Liver (tissue), 9 donors: ENCODE results near the gene MFSD6. TPM values are rescaled to one million over a fixed set of nuclear protein-coding genes. Genes with fewer than 3 reads are reported as not detected.

Experiments used
- DNase-seq: peaks from one replicate; pipeline ENCODE4 v3.0.0-alpha.2; 2017; ENCODE audit warnings: low spot score
- H3K27ac ChIP-seq, 2 donors: one replicate each; pipeline ENCODE4 v1.7.0; 2013; ENCODE audit warnings: inconsistent platforms in 2 of 2, low read length in 2 of 2, control low read depth in 1 of 2, low read depth in 1 of 2, mild to moderate bottlenecking in 1 of 2
- H3K27me3 ChIP-seq, 4 donors: one replicate each; pipeline versions ENCODE4 v1.6.1 to v1.7.0; 2013; ENCODE audit warnings: low read length in 3 of 4, inconsistent platforms in 1 of 4, mild to moderate bottlenecking in 1 of 4, moderate library complexity in 1 of 4; ENCODE audit not compliant: control insufficient read depth in 4 of 4, insufficient read depth in 4 of 4
- H3K36me3 ChIP-seq, 4 donors: one replicate each; pipeline versions ENCODE4 v1.6.1 to v1.7.0; 2013; ENCODE audit warnings: low read length in 3 of 4, mild to moderate bottlenecking in 3 of 4, low read depth in 1 of 4, moderate library complexity in 1 of 4; ENCODE audit not compliant: control insufficient read depth in 4 of 4, insufficient read depth in 3 of 4
- H3K4me1 ChIP-seq, 4 donors: one replicate each; pipeline versions ENCODE4 v1.6.1 to v1.7.0; 2013; ENCODE audit warnings: low read length in 3 of 4, mild to moderate bottlenecking in 3 of 4, moderate library complexity in 1 of 4; ENCODE audit not compliant: control insufficient read depth in 4 of 4, insufficient read depth in 4 of 4
- H3K4me3 ChIP-seq, 3 donors: one replicate each; pipeline versions ENCODE4 v1.6.1 to v1.7.0; 2013; ENCODE audit warnings: low read length in 3 of 3, control low read depth in 1 of 3, low read depth in 1 of 3, mild to moderate bottlenecking in 1 of 3
- H3K9ac ChIP-seq, 2 donors: one replicate each; pipeline ENCODE4 v1.7.0; 2013; ENCODE audit warnings: low read length in 2 of 2, mild to moderate bottlenecking in 2 of 2, moderate library complexity in 2 of 2, control low read depth in 1 of 2, low read depth in 1 of 2
- H3K9me3 ChIP-seq, 4 donors: one replicate each; pipeline versions ENCODE4 v1.6.1 to v1.7.0; 2013; ENCODE audit warnings: low read length in 3 of 4; ENCODE audit not compliant: control insufficient read depth in 4 of 4
- EGR1 ChIP-seq, 2 donors: IDR thresholded peaks; 2 replicates each; pipeline ENCODE4 v1.6.1; 2016 to 2018; ENCODE audit warnings: antibody characterized with exemption in 2 of 2, low read depth in 2 of 2
- FOXA1 ChIP-seq: IDR thresholded peaks from 2 replicates; pipeline ENCODE4 v1.6.1; 2016; ENCODE audit warnings: antibody characterized with exemption
- FOXA2 ChIP-seq: IDR thresholded peaks from 2 replicates; pipeline ENCODE4 v1.6.1; 2016; ENCODE audit warnings: antibody characterized with exemption
- GABPA ChIP-seq, 2 donors: IDR thresholded peaks in 1 of 2; conservative IDR thresholded peaks in 1 of 2; 2 replicates each; pipeline ENCODE4 v1.6.1; 2016; ENCODE audit warnings: antibody characterized with exemption in 2 of 2, mild to moderate bottlenecking in 1 of 2, moderate library complexity in 1 of 2
- HNF4G ChIP-seq: IDR thresholded peaks from 2 replicates; pipeline ENCODE4 v1.6.1; 2016; ENCODE audit warnings: antibody characterized with exemption
- JUND ChIP-seq, 2 donors: IDR thresholded peaks; 2 replicates each; pipeline ENCODE4 v1.6.1; 2016; ENCODE audit warnings: antibody characterized with exemption in 2 of 2
- NR2F2 ChIP-seq: IDR thresholded peaks from 2 replicates; pipeline ENCODE4 v1.6.1; 2016; ENCODE audit warnings: antibody characterized with exemption
- RAD21 ChIP-seq, 2 donors: IDR thresholded peaks; 2 replicates each; pipeline ENCODE4 v1.6.1; 2016; ENCODE audit warnings: antibody characterized with exemption in 2 of 2, mild to moderate bottlenecking in 2 of 2
- RXRA ChIP-seq, 2 donors: IDR thresholded peaks; 2 replicates each; pipeline ENCODE4 v1.6.1; 2017 to 2018; ENCODE audit warnings: antibody characterized with exemption in 2 of 2, mild to moderate bottlenecking in 1 of 2
- TAF1 ChIP-seq: conservative IDR thresholded peaks from 2 replicates; pipeline ENCODE4 v1.6.1; 2016; ENCODE audit warnings: antibody characterized with exemption, mild to moderate bottlenecking
- WGBS: extraction: QIAGEN DNeasy Blood & Tissue Kit; methylation state at CpG from one replicate; pipeline ENCODE4 v1.1.7; 2013; 5-methylcytosine and 5-hydroxymethylcytosine counted together
- polyA plus RNA-seq, 2 donors: library from polyadenylated mRNA; stranded (reverse) in 1 of 2; unstranded in 1 of 2; fragments of 200-250 nt in 1 of 2; fragments of >200 nt in 1 of 2; fragmentation: Nextera tagmentation in 1 of 2; extraction: Ambion mirVana in 1 of 2; gene quantifications; one replicate each; pipeline versions ENCODE4 v1.2.1 to v1.2.3, GENCODE V29; 2013 to 2015
- total RNA-seq, 2 donors: library from RNA; depleted of rRNA; stranded (reverse); fragments of >200 nt; gene quantifications; one replicate each; pipeline ENCODE4 v1.2.3, GENCODE V29; 2014
- TF ChIP-seq, protein P1 (sequence below): IDR thresholded peaks from 2 replicates; pipeline ENCODE4 v1.6.1; 2016; ENCODE audit warnings: antibody characterized with exemption
- TF ChIP-seq, protein P2 (sequence below): IDR thresholded peaks from 2 replicates; pipeline ENCODE4 v1.6.1; 2016; ENCODE audit warnings: antibody characterized with exemption, mild to moderate bottlenecking
- TF ChIP-seq, protein P3 (sequence below): fragments of 150-350 bp; IDR thresholded peaks from 2 replicates; pipeline ENCODE4 v1.5.1; 2017; ENCODE audit warnings: improper control_type of control experiment, low read depth, low read length; ENCODE audit not compliant: missing input control
- donor health status: healthy.
- donor health status: healthy.
- donor health status: healthy.
- donor health status: healthy.
- donor health status: healthy.

The MFSD6 gene
- total and polyA plus RNA-seq, 4 donors = 0.83 to 9.5 (median 2.4) TPM

DNA sequence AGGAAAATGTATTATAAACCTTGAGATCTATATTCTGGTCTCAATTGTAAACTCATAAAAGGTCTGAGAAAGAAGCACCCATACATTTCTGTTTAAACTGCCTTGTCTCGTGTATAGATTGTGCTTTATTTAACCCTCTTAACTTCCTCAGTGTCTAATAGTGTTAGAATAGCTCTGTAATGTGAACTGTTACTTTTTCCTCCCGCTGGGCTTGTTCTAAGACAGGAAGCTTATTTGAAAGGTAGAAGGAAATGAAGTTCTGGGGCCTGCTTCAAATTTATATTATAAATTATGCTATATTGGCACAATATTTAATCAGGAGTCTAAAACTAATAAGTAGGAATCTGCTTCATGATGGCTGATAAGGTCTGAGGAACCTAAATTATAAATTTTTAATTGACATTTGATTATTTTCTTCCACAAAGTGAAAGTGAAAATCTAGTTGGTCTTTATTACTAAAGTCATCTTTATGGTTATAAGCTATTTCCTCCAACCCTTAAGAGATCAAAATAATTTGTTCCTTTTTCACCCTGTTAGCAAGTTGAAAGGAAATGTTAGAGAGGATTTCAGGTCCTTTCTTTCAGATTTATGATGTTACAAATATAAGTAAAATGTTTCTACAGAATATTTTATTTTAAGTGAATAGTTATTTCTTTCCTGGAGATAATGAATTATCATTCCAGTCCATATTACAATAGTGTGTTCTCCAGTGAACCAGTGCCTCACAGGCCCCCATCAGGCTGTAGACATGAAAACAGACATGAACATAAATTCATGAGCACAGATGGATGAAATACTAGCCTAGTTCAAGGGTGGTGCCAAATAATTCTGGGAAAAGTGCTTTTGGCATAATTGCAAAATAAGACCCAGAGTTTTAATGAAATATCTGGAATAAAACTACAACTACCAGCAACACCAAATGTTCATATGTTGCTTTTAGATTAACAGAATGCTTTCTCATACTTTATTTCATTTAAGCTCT lies 7.9 kb downstream of the MFSD6 start:
- Histone ChIP-seq H3K9me3 (no peaks in the 10 kb centered on the region), H3K27ac (no peak overlapping the region), H3K4me3 (no peak overlapping the region), H3K36me3 (no peaks in the 10 kb centered on the region), H3K27me3 (no peaks in the 10 kb centered on the region), H3K4me1 (peaks cover 0 to 2% (median 0%) of the 10 kb centered on the region in 4 donors), H3K9ac (no peak overlapping the region)
- WGBS = 65% methylated on average over 2 of the region's 2 CpGs
- TF ChIP-seq FOXA2 = no peak
- no peak for TF ChIP-seq FOXA1
- no peak for DNase-seq

DNA sequence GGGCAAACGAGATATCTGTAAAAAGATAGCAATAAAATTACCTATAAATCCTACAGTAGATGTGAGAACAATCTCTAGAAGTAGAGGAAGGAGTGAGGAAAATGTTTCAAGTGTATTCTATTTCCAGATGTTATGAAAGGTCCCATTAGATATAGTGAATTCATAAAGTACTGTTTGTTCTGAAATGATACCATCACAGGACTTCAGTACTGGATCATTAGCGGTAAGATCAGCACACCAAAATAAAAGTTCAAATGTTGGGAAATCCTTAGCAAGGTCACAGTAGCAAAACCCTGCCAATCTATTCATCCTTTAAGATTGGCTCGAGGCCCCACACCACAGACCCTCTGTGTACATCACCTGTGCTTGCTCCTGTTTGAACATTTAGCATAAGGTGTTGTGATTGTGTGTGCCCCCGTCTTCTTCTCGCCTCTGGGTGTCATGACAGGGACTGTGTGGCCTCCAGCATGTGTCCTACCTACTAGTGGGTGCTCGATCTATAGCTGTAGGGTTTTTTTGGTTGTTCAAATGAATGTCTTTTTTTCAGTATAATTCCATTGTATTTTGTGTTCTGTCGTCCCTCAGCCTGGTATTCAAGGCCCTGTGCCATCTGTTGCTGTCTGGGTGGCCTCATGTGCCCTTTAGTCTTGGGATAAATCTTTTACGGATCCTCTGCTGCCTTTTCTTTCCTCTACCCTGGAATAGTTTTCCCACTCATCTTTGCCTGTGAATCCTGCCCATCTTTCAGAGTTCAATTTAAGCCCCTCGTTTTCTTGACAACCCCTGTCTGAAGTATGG lies 9.1 kb downstream of the MFSD6 start:
- H3K4me1 ChIP-seq = peaks cover 0 to 2% (median 0%) of the 10 kb centered on the region in 4 donors
- H3K27me3 ChIP-seq = no peaks in the 10 kb centered on the region
- 91% methylated on average over 9 of the region's 9 CpGs for WGBS
- no peak for TF ChIP-seq TAF1
- no peak for TF ChIP-seq GABPA (IDR thresholded peaks at IDR 0.05 in 1 of 2, conservative IDR thresholded peaks at IDR 0.05 in 1 of 2)
- no peak for TF ChIP-seq RXRA (IDR thresholded peaks at IDR 0.05)
- TF ChIP-seq RAD21 (IDR thresholded peaks at IDR 0.05) = no peak
- TF ChIP-seq, protein P1, sequence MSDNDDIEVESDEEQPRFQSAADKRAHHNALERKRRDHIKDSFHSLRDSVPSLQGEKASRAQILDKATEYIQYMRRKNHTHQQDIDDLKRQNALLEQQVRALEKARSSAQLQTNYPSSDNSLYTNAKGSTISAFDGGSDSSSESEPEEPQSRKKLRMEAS = no peak
- TF ChIP-seq, protein P2, sequence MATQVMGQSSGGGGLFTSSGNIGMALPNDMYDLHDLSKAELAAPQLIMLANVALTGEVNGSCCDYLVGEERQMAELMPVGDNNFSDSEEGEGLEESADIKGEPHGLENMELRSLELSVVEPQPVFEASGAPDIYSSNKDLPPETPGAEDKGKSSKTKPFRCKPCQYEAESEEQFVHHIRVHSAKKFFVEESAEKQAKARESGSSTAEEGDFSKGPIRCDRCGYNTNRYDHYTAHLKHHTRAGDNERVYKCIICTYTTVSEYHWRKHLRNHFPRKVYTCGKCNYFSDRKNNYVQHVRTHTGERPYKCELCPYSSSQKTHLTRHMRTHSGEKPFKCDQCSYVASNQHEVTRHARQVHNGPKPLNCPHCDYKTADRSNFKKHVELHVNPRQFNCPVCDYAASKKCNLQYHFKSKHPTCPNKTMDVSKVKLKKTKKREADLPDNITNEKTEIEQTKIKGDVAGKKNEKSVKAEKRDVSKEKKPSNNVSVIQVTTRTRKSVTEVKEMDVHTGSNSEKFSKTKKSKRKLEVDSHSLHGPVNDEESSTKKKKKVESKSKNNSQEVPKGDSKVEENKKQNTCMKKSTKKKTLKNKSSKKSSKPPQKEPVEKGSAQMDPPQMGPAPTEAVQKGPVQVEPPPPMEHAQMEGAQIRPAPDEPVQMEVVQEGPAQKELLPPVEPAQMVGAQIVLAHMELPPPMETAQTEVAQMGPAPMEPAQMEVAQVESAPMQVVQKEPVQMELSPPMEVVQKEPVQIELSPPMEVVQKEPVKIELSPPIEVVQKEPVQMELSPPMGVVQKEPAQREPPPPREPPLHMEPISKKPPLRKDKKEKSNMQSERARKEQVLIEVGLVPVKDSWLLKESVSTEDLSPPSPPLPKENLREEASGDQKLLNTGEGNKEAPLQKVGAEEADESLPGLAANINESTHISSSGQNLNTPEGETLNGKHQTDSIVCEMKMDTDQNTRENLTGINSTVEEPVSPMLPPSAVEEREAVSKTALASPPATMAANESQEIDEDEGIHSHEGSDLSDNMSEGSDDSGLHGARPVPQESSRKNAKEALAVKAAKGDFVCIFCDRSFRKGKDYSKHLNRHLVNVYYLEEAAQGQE = no peak
- no peaks in the 10 kb centered on the region for H3K36me3 ChIP-seq
- no peak for DNase-seq
- no peak overlapping the region for H3K27ac ChIP-seq
- H3K9ac ChIP-seq = no peak overlapping the region
- no peaks in the 10 kb centered on the region for H3K9me3 ChIP-seq
- H3K4me3 ChIP-seq = no peak overlapping the region

DNA sequence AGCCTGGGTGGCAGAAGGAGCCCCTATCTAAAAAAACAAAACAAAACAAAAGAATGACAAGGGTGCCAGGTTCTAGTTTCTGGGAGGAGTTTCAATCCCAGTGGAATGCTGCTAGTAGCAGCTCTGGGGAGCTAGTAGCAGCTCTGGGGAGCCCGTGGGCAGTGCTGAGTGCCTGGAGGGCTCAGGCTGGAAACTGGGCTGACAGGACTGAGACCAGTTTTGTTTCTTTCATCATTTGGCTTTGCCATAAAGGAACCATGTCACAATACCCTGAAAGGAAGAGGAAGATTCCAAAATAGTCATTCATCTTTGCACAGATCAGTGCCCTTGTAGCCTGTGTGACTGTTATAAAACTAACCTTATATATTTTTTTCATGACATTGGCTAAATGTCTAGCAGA lies 10.6 kb downstream of the MFSD6 start:
- WGBS = 96% methylated on average over 1 of the region's 1 CpG
- TF ChIP-seq NR2F2 (no peak), HNF4G (no peak), JUND (IDR thresholded peaks at IDR 0.05) (no peak), EGR1 (IDR thresholded peaks at IDR 0.05; ENCODE audit: low read depth in 2 of 2) (no peak), GABPA (IDR thresholded peaks at IDR 0.05 in 1 of 2, conservative IDR thresholded peaks at IDR 0.05 in 1 of 2) (no peak)
- TF ChIP-seq, protein P1 = no peak
- TF ChIP-seq, protein P3, sequence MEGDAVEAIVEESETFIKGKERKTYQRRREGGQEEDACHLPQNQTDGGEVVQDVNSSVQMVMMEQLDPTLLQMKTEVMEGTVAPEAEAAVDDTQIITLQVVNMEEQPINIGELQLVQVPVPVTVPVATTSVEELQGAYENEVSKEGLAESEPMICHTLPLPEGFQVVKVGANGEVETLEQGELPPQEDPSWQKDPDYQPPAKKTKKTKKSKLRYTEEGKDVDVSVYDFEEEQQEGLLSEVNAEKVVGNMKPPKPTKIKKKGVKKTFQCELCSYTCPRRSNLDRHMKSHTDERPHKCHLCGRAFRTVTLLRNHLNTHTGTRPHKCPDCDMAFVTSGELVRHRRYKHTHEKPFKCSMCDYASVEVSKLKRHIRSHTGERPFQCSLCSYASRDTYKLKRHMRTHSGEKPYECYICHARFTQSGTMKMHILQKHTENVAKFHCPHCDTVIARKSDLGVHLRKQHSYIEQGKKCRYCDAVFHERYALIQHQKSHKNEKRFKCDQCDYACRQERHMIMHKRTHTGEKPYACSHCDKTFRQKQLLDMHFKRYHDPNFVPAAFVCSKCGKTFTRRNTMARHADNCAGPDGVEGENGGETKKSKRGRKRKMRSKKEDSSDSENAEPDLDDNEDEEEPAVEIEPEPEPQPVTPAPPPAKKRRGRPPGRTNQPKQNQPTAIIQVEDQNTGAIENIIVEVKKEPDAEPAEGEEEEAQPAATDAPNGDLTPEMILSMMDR = no peak

More for the DNA sequence above, 10.6 kb downstream of the MFSD6 start:
- Histone ChIP-seq H3K4me3 (no peak overlapping the region), H3K27me3 (no peaks in the 10 kb centered on the region), H3K9ac (no peak overlapping the region), H3K9me3 (no peaks in the 10 kb centered on the region), H3K27ac (no peak overlapping the region), H3K4me1 (no peaks in the 10 kb centered on the region), H3K36me3 (no peaks in the 10 kb centered on the region)
- DNase-seq = no peak
